HG02678 (cell line): ENCODE data around the gene MCRIP2.

Source experiments
- ATAC-seq: cut with Tn5 transposase; IDR thresholded peaks from one replicate; pipeline ENCODE4 v1.9.1; 2021; ENCODE audit warnings: mild to moderate bottlenecking, moderate library complexity; ENCODE audit not compliant: unreplicated experiment

Gene MCRIP2

DNA sequence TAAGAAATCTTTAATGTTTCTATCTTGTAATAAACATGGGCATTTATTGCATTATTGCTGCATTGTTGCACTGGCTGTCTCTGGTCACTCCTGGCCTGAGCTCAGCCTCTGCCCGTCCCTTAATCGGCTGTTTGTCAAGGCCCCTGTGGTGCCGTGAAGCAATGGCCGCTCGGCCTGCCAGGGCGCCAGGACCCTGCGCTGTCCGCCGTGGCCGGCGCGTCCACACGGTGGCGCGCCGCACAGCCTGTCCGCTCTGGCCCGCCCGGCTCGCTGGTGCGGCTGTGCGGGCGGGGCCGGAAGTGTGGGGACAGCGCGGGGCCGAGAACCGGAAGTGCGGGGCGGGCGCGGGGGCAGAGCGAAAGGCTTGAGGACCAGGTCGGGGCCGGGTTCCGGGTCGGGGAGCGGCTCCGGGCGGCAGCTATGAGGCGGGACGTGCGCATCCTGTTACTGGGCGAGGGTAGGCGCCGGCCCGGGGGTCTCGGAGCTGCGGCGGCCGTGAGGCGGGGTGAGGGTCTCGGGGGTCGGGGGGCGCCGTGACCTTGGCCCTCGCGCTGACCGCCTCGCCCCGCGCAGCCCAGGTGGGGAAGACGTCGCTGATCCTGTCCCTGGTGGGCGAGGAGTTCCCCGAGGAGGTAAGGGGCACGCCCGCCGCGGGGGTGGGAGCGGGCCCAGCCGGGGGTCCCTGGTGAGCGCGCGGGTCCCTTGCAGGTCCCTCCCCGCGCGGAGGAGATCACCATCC, 26.3 kb downstream of the MCRIP2 start, which contains the start of gene RHOT2:
TSS of gene RHOT2 (plus strand) at position 353 of the 739 bp plus-strand sequence. CDS start at position 421, 68 bp downstream.
- ATAC-seq = peak; percentile 82

DNA sequence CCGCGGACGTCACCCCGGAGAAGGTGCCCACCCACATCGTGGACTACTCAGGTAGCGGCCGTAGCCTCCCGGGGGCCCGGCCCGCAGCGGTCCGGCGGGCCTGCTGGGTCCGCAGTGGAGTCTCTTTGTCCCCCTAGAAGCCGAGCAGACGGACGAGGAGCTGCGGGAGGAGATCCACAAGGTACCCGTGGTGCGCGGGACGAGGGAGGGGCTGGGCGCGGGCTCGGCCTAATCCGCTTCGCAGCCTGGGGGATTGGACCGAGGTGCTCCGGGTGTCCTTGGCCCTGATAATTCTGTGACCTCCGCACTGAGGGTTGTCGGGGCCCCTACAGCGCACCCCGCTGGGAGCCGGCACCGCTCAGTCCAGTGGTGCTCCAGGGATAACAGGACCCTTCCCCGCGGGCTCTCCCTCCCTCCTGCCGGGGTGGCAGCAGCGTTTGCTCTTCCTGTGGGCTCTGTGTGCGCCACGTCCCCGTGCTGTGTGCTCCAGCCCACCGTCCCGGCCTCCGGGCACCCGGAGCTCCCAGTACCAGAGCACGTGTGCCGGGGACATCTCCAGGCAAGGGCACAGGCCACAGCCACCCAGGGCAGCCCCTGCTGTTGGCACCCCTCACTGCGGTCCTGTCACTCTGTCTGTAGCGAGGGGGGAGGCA, 27.0 kb downstream of the MCRIP2 start:
- ATAC-seq = no peak

DNA sequence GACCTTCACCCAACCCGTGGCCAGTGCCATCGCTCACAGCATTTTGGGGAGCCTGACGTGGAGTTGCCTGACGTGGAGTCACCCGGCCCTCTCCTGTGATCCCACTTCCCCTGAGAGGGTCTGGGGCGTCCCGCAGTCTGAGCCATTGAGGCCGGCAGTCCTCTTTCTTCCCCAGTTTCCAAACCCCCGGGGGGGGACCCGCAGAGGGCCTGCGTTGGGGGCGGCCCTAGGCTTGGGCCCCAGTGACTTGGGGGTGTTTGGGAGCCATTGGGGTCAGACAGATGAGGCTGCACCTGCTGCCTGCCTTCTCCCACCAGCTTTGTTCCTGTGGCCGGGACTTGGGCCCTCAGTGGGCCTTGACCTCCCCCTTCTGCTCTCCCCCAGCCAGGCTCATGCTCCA, 28.0 kb downstream of the MCRIP2 start:
- ATAC-seq = no peak

DNA sequence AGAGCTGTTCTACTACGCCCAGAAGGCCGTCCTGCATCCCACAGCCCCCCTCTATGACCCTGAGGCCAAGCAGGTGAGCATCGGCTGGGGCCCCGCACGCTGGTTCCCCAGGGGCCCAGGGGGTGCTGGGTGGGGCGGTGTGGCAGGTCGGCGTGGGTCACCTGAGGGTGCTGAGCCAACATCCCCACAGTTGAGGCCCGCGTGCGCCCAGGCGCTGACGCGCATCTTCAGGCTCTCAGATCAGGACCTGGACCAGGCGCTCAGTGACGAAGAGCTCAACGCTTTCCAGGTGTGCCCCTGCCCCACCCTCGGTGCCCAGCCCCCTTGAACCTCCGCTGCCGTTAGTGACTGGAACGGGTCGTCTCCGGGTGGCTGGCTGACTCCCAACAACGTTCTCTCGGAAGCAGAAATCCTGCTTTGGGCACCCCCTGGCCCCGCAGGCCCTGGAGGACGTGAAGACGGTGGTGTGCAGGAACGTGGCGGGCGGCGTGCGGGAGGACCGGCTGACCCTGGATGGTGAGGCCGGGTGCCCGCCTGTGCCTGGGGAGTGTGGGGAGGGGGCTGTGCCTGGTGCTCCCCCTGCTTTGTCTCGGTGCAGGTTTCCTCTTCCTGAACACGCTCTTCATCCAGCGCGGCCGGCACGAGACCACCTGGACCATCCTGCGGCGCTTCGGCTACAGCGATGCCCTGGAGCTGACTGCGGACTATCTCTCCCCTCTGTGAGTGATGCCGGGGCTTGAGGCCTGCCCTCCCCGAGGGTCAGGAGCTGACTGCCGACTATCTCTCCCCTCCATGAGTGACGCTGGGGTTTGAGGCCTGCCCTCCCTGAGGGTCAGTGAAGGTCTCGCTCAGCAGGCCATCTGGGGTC, 29.1 kb downstream of the MCRIP2 start:
- ATAC-seq = no peak

DNA sequence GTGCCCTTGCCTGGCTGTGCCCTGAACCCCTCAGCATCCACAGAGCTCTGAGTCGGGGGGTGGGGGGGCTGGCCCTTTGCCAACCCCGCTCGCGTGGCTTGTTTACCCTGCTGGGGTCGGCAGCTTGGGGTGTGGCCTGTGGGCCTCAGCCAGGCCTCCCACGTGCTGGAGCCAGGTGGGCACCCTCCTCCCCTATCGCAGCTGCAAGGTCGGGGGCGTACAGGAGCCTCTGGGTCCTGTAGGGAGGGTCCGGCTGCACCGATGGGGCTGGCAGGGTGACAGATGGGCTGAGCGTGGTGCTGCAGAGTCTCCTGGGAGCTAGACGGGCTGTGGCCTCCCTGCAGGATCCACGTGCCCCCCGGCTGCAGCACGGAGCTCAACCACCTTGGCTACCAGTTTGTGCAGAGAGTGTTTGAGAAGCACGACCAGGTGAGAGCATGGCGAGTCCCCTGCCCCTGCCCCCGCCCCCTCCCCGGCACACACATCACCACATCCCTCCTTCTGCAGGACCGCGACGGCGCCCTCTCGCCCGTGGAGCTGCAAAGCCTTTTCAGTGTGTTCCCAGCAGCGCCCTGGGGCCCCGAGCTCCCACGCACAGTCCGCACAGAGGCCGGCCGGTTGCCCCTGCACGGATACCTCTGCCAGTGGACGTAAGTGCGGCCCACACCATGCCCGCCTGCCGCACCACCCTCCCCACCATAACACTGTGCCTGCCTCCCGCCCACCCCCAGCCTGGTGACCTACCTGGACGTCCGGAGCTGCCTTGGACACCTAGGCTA, 29.9 kb downstream of the MCRIP2 start:
- ATAC-seq = no peak

DNA sequence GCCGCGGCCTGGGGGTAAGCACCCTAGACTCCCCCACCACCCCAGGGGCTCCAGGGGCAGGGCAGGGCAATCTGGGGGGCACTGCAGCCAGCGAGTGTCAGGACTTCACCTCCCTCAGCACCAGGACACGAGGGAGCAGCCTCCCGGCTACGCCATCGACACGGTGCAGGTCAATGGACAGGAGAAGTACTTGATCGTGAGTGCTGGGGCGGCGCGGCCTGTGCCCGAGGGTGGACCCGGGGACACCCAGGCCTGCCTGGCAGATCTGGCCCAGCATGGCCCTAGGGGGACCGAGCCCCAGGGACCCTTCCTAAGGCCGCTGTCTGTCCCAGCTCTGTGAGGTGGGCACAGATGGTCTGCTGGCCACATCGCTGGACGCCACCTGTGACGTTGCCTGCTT, 30.7 kb downstream of the MCRIP2 start:
- no peak for ATAC-seq

DNA sequence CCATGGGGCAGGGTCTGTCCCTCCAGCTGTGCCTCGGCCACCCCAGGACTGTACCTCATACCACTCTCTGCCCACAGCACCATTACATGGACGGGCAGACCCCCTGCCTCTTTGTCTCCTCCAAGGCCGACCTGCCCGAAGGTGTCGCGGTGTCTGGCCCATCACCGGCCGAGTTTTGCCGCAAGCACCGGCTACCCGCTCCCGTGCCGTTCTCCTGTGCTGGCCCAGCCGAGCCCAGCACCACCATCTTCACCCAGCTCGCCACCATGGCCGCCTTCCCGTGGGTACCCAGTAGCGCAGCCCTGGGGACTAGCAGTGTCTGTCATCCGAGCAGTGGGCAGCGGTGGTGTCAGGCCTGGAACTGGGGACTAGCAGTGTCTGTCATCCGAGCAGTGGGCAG, 31.2 kb downstream of the MCRIP2 start:
- no peak for ATAC-seq

DNA sequence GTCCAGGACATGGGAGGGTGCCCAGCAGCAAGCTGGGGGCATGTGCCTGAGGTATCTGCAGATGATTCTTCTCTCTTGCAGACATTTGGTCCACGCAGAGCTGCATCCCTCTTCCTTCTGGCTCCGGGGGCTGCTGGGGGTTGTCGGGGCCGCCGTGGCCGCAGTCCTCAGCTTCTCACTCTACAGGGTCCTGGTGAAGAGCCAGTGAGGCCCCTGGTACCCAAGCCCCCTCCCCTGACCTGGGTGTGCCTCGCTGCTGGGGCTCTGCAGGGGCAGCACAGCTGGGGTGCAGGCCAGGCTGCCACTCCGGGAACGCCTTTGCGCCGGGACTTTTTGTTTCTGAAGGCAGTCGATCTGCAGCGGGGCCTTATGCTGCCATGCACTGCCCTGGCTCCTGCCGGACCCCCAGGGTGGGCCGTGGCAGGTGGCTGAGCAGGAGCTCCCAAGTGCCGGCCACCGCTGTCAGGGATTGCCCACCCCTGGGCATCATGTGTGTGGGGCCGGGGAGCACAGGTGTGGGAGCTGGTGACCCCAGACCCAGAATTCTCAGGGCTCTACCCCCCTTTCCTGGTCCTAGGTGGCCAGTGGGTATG, 31.9 kb downstream of the MCRIP2 start:
- no peak for ATAC-seq

DNA sequence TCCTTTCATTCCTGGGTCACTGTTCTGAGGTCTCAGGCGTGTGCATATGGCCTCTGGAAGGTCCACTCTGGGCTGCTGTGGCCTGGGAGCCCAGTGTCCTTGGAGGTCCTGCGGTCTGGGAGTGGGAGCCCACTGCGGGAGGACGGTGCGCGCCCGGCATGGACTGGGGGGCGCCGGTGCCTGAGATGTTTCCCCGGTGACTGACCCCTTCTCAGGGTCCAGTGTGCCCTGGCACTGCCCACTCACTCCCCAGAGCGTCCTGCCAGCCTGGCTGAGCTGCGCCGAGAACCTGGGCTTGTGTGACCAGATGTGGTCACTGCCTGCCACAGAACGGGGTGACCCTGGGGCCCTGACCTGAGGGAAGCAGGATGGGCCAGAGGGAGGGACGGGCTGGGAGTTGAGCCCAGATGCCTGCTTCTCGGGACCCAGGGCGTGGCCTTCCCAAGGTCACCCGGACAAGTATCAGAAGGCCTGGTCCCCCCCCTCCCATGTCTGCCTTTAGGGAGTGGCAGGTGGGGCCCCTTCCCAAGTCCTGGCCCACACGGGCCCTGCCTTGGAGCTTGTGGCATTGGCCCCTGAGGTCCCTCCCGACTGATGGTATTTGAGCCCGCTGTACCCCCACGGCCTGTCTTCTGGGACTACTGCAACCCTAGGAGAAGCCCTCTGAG, 32.7 kb downstream of the MCRIP2 start:
- no peak for ATAC-seq

DNA sequence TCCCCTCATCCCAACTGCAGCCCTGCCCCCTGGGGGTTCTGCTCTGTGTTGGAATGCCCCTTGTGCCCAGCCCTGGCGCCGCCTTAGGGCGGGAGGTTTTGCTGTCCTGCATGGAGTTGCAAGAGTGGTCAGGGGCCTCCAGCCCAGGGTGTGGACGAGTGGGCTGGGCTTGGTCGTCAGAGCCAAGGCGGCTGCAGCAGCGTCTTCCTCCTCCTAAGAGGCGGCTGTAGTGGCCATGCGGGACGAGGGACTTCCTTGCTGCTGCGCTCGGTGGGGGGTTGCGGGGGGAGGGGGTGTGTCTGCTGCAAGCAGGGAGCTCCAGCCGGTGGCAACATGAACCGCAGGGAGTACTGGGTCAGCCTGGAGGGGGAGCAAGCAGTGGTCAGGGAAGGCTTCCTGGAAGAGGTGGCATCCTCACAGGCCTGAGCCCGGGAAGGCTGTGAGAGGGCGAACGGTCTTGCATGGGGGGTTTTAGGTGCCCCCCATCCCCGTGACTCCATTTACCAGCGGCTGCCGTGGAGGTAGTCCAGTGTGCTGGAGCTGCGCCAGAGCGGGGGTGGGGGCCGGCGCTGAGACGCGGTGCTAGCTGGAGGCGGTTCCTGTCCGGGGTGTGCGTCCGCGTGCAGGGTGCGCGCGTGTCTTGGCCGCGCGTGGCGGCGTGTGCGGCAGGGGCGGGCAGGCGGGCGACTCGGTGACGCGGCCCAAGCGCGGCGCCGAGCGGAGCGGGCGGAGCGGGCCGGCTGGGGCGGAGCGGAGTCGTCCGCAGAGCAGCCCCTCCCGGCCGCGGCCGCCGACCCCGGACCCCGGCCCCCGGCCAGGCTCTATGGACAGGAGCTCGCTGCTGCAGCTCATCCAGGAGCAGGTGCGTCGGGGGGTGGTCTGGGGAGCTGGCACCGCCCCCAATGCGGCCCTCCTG, 33.6 kb downstream of the MCRIP2 start, which contains the start of gene RHBDL1:
TSS of gene RHBDL1 (plus strand) at position 704 of the 916 bp plus-strand sequence. CDS start at position 824, 120 bp downstream.
- no peak for ATAC-seq

DNA sequence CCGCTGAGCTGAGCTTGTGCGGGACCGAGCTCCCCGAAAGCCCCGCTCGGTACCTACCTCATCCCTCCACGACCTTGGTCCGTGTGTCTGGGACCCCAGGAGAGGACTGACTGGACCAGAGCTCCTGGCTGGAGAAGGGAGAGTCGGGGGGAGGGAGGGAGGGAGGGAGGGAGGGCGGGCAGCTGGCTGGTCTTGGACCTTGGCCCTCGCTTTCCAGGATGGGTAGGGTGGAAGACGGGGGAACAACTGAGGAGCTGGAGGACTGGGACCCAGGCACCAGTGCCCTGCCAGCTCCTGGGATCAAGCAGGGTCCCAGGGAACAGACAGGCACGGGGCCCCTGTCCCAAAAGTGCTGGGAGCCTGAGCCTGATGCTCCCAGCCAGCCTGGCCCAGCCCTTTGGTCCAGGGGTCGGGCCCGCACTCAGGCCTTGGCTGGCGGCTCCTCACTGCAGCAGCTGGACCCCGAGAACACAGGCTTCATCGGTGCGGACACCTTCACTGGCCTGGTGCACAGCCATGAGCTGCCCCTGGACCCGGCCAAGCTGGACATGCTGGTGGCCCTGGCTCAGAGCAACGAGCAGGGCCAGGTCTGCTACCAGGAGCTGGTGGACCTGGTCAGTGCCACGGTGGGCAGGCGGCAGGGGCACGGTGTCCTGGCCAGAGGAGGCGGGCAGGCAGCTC, 34.4 kb downstream of the MCRIP2 start:
- ATAC-seq = no peak

DNA sequence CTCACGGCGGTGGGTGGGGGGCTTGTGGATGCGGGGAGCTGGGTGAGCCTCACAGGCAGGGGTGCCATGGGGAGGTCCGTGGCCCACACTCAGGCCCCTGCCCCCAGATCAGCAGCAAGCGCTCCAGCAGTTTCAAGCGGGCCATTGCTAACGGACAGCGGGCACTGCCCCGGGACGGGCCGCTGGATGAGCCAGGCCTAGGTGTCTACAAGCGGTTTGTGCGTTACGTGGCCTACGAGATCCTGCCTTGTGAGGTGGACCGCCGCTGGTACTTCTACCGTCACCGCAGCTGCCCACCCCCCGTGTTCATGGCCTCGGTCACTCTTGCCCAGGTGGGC, 34.9 kb downstream of the MCRIP2 start:
- no peak for ATAC-seq

DNA sequence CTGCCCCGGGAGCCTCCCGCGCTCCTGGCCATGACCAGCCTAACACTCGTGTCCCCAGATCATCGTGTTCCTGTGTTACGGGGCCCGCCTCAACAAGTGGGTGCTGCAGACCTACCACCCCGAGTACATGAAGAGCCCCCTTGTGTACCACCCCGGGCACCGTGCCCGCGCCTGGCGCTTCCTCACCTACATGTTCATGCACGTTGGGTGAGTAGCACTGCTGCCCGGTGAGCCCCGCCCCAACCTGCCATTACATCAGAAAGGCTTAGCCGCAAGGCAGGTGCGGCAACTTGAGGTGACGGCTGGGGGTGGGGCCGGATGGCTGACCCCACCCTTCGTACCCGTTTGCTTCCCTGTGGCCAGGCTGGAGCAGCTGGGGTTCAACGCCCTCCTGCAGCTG, 35.3 kb downstream of the MCRIP2 start:
- no peak for ATAC-seq

DNA sequence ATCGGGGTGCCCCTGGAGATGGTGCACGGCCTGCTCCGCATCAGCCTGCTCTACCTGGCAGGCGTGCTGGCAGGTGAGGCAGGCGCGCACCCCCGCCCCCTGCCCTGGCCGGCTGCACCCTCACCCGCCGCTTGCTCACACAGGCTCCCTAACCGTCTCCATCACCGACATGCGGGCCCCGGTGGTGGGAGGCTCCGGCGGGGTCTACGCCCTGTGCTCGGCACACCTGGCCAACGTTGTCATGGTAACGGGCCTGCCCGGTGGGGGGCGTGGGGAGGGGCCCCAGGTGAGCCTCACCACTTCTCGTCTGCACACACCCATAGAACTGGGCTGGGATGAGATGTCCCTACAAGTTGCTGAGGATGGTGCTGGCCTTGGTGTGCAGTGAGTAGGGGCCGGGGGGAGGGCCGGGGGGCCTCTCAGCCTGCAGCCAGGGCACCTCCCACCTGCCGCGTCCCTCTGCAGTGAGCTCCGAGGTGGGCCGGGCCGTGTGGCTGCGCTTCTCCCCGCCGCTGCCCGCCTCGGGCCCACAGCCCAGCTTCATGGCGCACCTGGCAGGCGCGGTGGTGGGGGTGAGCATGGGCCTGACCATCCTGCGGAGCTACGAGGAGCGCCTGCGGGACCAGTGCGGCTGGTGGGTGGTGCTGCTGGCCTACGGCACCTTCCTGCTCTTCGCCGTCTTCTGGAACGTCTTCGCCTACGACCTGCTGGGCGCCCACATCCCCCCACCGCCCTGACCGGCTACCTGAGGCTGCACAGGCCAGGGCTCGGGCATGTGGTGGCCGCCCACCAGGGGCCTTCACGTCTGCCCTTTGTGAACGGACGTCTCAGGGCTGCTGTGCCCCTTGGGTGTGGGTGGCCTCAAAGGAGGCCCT, 35.9 kb downstream of the MCRIP2 start:
- no peak for ATAC-seq

DNA sequence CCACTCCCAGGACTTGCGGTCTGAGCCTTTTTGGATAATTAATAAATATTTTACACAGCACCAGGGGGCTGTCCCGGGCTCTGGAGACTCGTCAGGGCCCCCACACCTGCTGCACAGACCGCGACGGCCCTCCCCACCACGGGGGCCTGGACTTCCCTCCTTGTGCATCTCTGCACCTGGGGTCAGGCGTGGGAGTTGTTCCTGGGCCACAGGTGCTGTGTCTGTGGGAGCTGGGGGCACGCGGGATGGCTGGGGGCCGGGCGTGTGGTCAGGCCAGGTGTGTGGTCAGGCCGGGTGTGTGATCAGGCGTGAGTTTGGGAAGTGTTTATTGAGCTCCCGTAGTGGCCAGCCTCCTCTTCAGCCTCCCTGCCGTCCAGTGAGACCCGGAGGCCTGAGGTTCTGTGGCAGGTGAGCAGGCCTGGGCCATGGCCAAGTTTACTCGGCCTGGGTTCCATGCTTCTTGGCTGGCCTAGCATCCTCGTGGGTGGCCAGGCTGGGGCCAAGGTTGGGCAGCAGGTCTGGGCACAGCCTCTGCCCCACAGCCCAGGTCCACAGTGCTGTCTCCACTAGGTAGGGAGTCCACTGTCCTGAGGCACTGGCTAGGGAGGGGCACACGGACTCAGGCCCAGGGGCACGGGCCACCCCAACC, 36.7 kb downstream of the MCRIP2 start:
- ATAC-seq = no peak

DNA sequence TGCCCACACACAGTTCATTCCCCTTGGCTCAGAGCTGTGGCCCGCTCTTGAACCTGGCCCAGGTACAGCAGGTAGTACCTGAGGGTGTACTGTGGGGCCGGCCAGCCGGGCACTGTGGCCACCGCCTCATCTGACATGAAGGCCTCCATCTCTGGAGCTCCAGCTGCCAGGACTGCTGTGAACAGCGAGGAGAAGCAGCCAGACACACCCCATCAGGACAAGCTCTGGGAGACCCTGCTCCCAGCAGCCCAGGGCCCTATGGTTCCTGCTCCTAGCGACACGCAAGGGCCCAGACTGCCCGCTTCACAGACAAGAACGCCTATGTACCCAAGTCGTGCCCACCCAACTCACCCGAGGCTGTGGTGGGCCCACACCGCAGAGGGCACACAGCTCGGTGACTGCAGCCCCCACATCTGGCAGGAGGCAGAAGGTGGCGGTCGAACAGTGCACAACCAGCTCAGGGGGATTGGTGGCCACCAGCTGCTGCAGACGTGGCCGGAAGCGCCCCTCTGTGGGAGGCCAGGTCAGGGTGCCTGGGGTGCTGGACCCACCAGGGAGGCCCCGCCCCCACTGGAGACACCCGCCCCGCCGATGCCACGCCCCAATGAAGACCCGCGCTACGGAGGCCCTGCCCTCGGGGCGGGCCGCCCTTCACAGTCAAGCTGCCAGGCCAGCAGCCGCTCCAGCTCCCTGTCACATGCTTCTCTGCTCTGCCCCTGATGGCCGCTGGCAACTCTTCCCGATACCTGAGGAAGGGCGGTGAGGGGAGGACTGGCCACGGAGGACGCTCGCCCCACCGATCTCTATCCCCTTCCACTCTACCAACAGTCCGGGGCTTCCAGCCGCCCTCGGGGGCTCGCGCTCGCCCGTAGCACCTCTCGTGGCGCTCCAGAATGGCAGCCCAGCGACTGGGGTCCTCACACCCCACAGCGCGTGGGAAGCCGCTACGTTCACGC, 37.5 kb downstream of the MCRIP2 start:
- no peak for ATAC-seq
